ENCODE results near the gene PPP1R10.

DNA sequence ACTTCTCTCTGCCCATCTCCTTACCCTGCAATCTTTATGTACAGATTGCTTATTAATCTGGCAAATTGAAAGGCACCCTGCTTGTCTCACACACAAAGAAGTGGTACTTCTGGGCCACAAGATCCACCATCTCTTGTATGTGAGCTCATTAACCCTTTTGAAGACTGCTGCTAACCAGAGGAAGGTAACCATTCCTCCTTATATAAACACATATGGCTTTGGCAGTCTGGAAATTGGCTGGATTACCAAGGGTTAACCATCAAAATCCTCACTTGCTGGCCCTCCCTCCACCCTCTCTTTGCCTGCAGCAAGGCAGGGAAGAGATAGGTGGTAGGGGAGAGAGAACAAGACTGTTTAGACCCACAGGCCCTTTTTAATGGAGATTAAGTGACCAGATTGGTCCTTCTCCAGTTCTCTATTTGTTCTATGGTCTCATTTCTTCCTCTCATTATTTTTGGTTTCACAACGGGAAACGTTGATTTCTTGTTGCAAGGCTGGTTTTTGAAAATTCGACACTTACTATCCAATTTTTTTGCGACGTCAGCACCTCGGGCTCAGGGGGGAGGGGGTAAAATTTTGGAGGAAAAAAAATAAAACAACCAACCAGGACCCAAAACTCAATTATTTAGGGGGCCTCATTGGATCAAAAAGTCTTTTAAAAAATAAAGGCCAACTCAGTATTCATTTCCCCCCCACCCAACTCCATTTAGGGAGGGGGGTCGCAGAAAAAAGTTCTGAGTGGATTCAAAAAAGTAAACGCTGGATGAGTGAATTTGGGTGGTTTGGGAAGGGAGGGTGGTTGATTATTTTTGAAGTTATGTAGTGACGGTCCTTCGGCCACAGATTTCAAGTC is 859 bp downstream of the PPP1R10 start:
- TF ChIP-seq GATA2 (IDR thresholded peaks at IDR 0.05; ENCODE audit: low read depth, low read length) (peak; percentile 43; the same call in 1 of the 2 replicates), GATA3 (IDR thresholded peaks at IDR 0.05; ENCODE audit: low read depth, low read length) (no peak)

Measured in SH-SY5Y (cell line).